GM20431 (cell line): Measurements from ENCODE around the gene UHRF2.
"Not testable (repeated sequence)": the region's sequence is repeated elsewhere in the genome, so short reads cannot be mapped to it uniquely, and the experiment has no call there.

Source experiments
- in situ Hi-C: fragments of 300-500 bp; cut with MseI, MboI; formaldehyde crosslinking; loops from one replicate; pipeline ENCODE4 v1.15.0; 2020; ENCODE audit warnings: low sequenced_read_pairs; ENCODE audit not compliant: unreplicated experiment

UHRF2 gene, protein sequence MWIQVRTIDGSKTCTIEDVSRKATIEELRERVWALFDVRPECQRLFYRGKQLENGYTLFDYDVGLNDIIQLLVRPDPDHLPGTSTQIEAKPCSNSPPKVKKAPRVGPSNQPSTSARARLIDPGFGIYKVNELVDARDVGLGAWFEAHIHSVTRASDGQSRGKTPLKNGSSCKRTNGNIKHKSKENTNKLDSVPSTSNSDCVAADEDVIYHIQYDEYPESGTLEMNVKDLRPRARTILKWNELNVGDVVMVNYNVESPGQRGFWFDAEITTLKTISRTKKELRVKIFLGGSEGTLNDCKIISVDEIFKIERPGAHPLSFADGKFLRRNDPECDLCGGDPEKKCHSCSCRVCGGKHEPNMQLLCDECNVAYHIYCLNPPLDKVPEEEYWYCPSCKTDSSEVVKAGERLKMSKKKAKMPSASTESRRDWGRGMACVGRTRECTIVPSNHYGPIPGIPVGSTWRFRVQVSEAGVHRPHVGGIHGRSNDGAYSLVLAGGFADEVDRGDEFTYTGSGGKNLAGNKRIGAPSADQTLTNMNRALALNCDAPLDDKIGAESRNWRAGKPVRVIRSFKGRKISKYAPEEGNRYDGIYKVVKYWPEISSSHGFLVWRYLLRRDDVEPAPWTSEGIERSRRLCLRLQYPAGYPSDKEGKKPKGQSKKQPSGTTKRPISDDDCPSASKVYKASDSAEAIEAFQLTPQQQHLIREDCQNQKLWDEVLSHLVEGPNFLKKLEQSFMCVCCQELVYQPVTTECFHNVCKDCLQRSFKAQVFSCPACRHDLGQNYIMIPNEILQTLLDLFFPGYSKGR

DNA sequence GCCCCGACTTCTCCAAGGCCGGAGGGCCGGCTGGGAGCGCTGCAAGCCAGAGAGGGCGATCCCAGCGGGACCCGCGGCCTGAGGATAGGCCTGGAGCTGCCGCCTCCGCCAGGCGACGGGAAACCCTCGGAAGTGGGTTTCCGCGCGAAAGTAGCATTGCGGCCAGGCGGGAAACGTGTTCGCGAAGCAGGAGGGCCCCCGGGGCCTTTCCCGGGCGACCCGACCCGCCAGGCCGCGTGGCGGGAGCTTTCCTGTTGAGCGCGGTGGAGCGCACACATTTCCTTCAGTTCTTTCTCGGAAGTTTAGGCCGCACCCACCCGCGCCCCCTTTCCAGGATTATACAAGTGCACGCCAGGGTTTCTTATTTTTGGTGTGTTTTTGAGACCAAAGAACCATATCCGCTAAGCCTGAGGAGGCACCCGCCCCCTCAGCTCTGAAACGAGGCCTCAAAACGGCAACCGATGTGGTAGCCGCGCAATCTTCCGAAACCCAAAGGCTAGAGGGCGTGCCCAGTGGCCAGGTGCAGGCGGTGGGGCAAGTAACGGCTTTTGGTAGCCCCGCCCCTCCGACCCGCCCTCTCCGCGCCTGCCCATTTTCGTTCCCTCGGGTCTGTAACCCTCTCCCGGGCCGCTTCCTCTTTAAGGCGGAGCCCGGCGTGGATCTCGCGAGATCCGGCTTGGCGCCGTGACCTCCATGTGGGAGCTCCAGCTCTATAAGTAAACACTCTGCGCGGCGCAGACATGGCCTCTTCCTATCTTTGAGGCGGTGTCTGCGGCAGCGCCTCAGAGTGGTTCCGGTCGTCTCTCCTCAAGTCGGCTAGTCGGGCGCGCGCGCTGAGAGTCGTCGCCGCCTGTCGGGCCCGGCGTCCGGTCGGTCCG, at the start of gene UHRF2:
Gene UHRF2, plus strand, starts transcription at position 713 of the 878 bp plus-strand sequence. CDS start 292 bp downstream, outside the sequence.
- in situ Hi-C loops, result no loop called here

DNA sequence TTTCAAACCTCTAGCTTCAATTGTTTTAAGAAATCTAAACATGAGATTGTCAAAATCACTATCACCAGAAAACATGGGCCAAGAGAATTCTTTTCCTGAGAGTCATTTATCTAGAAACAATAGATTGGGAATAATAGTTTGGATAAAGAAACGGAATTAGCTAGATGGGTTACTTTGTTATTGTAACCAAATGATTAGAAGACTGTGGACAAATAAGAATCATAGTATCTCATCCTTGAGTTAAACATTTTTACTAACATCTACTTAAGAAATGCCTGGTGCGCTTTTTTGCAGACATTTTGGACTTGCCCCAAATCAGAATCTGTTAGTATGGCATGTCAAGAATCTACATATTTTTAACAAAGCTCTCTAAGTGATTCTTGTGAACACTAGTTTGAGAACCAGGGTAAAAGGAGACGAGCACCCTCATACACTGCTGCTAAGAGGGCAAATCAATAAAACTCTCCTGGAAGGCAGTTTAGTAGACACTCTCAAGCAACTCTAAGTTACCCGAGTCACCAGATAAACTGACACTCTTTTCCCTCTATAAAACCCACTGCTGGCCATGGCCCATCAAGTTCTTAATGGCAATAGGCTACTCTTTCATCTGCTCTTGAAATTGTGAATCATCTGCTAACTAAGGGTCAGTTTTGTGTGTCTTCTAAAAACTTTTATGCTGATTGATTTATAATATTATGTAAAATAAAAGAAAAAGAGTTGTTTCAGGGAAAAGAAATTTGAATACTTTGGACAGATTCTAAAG, 45.7 kb upstream of the UHRF2 start:
- in situ Hi-C loops, result loop anchor here (25.0 kb wide), 1 partner anchor 195 kb away; no protein-coding TSS in a partner anchor

DNA sequence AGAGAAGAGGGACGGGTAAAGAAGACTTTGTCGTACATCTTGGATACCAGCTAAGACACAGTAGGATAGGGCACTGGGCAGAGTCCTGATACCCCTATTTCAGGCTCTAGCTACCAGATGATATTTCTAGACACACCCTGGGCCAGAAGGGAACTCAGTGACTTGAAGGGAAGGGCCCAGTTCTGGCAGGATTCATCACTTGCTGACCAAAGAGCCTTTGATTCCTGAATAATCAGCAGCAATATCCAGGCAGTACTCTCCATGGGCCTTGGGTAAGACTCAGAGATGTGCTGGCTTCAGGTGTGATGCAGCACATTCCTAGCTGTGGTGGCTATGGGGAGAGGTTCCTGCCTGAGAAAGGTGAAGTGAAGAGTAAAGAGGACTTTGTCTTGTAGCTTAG, 44.2 kb upstream of the UHRF2 start:
- in situ Hi-C loops, result loop anchor here (25.0 kb wide), 1 partner anchor 193 kb away; no protein-coding TSS in a partner anchor

DNA sequence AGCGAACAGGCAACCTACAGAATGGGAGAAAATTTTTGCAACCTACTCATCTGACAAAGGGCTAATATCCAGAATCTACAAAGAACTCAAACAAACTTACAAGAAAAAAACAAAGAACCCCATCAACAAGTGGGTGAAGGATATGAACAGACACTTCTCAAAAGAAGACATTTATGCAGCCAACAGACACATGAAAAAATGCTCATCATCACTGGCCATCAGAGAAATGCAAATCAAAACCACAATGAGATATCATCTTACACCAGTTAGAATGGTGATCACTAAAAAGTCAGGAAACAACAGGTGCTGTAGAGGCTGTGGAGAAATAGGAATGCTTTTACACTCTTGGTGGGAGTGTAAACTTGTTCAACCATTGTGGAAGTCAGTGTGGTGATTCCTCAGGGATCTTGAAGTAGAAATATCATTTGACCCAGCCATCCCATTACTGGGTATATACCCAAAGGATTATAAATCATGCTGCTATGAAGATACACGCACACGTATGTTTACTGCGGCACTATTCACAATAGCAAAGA, 31.5 kb upstream of the UHRF2 start:
- in situ Hi-C loops, result not testable (repeated sequence)

DNA sequence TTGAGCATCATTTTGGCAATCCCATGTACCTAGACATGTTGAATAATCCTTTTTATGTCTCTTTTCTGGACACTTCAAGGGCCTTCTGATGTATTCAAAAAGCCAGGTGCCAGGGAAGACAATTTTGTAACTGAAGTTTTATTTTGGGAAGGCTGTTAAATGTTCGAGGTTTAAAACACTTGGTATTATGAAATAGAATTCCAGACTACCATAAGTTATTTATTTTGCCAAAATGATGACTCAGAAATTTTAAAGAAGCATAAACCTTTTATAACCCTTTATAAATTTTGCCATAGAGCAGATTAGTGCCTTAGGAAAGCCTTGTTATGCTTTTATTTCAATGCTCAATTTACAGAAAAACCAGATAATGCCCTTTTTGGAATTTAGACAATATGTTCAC, 30.3 kb upstream of the UHRF2 start:
- in situ Hi-C loops, result no loop called here

DNA sequence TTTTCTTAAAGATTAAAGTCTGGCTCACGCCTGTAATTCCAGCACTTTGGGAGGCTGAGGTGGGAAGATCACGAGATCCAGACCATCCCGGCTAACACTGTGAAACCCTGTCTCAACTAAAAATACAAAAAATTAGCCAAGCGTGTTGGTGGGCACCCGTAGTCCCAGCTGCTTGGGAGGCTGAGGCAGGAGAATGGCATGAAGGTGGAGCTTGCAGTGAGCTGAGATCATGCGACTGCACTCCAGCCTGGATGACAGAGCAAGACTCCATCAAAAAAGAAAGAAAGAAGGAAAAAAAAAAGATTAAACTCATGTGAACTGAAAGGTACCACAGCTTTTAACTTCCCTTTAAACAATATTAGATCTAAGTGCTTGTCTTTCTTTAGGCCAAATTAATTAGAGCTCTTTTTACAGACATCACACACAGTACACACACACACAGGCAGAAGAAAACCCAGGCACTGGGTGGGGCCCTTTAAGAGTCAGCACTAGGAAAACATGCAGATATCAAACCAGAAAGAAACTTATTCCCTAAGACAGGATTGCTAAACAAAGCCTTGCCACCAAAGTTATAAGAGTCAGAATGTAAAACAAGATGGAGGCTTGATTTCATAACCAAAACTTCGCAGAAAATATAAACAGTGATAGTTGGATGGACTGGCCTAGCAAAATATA, 29.3 kb upstream of the UHRF2 start:
- in situ Hi-C loops, result no loop called here

DNA sequence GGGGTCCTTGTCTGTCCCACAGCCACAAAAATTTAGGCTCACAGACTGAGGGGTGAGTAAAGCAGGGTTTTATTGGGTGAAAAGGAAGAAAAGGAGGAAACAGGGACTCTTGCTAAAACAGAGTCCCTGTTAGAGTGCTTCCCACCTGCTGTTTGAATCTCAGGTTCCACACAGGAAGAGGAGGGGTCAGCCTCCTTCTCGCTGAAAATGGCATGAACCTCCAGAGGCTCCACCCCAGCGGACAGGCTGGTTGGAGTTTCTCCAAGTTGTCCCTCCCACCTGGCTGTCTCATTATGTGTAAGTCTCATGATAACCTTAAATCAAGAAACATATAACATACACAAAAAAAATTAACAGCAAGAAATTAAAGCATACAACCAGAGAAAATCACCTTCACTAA, 28.3 kb upstream of the UHRF2 start:
- in situ Hi-C loops, result no loop called here

DNA sequence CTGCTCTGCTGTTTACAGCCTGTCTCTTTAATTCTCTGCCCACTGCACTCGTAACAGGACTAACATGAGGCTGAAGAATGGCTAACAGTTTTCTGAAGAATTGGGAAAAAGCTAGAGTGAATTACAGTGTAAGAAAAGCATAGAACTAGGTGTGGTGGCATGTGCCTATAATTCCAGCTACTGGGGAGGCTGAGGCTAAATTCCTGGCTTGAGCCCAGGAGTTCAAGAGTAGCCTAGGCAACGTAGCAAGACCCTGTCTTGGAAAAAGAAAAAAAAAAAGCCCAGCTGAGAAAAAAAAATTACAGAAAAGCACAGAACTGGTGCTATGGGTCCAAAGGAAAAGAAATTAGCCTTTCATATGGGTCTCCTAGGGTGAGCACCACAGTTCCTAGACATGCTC, 13.9 kb upstream of the UHRF2 start:
- in situ Hi-C loops, result no loop called here

DNA sequence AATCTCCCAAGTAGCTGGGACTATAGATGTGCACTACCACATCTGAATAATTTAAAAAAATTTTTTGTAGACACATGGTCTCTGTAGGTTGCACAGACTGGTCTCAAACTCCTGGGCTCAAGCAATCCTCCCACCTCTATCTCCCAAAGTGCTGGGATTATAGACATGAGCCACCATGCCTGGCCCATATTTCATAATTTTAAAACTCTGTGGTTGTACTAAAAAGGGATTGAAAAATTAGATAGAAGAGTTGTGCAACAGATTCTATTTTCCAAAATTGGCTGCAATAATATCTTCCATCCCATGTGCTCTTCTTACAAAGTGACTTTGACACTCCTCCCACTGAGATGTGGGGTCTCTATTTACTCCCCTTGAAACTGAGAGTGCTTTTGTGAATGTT, 7.6 kb upstream of the UHRF2 start:
- in situ Hi-C loops, result no loop called here

DNA sequence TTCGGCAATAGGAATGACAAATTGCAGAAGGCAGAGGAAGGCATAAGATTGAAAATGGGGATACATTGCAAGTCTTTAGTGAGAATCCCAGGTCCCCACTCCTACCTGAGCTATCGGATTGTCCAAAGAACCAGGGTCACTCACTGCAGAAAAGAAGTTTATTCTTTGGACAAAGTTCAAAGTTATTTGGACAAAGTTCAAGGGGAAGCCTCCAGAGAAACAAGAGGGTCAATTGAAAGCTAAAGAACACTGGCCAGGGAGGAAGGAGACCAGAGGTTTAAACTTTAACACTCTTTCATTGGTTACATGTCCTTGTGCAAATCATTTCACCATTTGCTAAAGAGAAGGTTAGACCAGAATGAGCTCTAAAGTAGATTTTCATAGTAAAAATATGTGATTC, 5.2 kb upstream of the UHRF2 start:
- in situ Hi-C loops, result no loop called here

DNA sequence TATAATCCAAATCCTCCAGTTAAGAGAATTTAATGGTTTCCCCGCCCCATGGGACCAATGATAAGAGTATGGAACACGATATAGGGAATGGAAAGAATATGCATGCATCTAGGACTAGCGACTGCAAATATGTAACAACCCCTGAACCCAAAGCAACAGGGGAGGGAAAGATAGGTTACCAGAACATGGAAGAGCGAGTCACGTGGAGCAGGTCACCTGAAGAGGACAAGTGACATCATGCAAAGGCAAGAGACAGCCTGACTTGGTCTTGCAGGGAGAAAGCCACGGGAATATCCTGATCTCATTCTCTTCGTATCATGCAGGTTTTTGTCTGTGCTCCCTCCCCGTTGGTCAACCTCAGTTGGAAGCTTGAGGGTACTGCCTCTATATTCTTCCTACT, 4.7 kb upstream of the UHRF2 start:
- in situ Hi-C loops, result no loop called here

DNA sequence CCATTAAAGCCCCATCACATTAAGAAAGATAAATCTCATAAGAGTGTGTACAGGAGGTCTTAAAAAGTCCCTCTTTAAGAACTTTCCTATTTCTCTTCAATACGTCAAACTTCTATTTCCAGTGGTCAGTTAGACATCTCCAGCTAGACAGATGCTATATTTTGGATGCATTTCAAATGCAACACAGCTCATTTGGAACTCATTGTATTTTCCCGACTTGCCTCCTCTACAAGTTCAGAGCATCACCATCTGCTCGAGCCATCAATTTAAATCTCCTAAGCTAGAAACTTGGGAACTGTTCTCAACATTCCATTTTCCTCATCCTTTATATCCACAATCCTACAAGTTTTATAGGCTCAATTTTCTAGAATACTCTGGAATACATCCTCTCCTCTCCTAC, 3.2 kb upstream of the UHRF2 start:
- in situ Hi-C loops, result no loop called here

DNA sequence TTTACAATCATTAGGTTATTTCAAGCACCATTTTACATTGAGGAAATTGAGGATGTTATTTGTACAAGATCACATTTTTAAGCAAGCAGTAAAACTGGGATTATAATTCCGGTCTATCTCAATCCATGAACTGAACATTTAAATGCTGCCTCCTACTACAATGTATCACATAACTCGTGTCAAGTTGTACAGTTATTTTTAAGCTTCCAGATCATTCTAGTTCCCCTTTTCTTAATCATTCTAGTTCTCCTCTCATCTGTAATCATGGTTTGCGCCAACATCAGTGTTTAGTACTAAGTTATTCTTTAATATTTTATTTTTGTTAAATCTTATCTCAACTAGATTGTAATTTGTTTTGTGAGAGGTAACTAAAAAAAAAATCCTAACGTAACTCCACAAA, 2.4 kb upstream of the UHRF2 start:
- in situ Hi-C loops, result no loop called here

DNA sequence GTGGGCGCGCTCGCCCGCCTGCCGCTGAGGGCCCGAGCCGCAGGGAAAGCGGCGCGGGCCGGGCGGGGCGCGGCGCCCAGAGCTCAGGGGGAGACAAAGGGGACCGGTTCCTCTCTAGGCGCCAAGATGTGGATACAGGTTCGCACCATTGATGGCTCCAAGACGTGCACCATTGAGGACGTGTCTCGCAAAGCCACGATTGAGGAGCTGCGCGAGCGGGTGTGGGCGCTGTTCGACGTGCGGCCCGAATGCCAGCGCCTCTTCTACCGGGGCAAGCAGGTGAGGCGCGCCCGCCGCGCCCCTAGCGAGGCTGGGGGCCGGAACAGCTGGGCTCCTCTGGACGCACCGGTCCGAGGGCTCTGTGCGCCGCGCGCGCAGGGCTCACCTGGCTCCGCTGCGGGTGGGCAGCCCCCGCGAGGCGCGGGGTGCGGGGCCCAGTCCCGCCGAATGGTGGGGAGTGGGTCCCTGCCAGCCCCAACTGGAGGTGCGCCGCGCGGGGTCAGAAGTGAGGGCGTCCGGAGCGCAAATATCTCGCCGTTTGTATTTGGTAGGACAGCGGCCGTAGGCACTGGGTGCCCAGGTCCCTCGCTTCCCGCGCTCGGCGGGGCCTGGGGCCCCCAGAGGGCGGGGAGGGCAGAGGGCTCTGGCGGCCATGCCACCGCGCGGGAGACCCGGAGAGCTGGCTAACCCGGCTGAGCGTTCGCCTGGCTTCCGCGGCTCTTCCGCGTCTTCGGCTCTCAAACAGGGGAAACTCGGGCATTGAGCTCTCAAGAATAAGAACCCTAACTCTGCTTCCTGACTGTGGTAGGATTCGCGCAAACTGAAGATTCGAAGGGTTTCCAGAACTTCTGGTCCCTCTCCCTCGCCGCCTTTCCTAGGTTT, 607 bp downstream of the UHRF2 start:
- in situ Hi-C loops, result no loop called here

DNA sequence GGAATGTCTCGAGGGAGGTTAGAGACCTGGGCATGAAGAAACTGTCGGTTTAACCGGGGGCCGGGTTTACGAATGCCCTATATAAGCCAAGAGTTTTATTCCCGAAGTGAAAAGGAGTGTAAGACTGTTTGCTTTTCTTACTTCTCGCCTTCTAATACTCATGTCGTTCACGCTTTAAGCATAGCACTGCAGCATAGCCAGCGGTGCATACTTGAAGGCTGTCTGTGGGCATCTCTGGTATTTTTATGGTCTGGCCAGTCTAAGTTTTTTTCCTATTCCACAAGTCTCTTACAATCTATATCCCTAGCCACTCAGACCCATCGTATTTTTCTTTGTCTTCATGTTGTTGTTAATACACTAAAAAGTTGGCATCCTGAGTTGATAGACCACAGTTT, 1.2 kb downstream of the UHRF2 start:
- in situ Hi-C loops, result no loop called here

DNA sequence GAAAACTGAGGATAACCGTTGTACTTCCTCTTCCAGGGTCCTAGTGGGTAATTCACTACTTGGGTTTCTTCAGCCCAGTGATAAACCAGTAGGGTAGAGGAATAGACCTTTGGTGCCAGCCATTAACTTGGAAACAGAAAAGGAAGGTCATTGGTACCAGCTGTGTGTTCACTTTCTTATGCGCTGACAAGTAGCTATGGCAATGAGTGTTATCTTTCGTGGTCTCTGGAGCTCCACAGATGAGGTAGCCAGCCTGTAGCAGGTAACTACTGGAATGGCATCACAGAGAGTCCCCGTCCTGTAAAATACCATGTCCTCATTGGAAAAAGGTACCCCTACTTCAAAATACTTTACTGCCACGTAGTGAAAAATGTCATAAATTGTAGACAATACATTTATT, 2.3 kb downstream of the UHRF2 start:
- in situ Hi-C loops, result no loop called here

DNA sequence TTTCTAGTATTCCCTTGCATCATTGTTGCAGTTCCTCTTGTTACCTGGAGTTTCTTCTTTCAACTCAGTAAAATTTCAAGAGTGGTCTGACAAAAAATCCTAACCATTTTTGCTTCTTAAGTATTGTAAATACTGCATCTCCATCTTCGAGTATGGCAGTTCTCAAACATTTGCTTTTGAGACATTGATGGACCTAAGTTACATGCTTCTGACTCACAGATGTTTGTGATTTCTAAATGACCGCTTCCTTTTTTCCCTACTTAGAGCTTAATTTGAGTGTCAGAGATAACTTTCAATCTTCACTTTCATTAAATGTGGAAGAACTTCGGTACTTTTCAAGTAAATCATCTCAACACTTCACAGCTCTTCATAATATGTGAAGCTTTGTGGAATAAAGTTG, 4.2 kb downstream of the UHRF2 start:
- in situ Hi-C loops, result no loop called here

DNA sequence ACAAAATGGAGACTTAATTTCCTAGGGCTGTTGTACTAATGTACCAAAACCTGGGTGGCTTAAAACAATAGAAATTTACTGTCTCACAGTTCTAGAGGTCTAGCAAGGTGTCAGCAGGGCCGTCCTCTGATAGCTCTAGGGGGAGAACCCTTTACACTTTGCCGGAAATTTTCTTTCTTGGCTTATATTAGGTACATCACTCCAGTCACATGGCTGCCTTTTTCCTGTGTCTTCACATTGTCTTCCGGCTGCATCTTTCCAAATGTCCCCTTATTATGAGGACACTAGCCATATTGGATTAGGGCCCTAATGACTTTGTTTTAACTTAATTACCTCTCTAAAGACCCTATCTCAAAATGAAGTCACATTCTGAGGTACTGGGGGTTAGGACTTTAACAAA, 5.8 kb downstream of the UHRF2 start:
- in situ Hi-C loops, result no loop called here
